Prostate gland (tissue), 2 donors: Measurements from ENCODE around the gene PDSS2.

ENCODE experiments used
- POLR2A ChIP-seq: fragments of 450-650 bp; IDR thresholded peaks from one replicate; pipeline ENCODE4 v1.6.1; 2016; ENCODE audit warnings: antibody characterized with exemption, mild to moderate bottlenecking
- POLR2AphosphoS5 ChIP-seq: sonication (generic); formaldehyde crosslinking; IDR thresholded peaks from one replicate; pipeline ENCODE4 v1.6.1; 2017; ENCODE audit warnings: antibody characterized with exemption
- TF ChIP-seq, protein P1 (sequence below), 4 experiments: fragments of 200-600 bp in 2 of 4; fragments of 450-650 bp in 2 of 4; sonication (generic) in 2 of 4; IDR thresholded peaks; 1 replicate in 3 of 4; 2 replicates in 1 of 4; pipeline ENCODE4 v1.5.1; 2016 to 2019; ENCODE audit warnings: antibody characterized with exemption in 4 of 4, mild to moderate bottlenecking in 2 of 4, moderate library complexity in 2 of 4

- TF ChIP-seq, protein P1, sequence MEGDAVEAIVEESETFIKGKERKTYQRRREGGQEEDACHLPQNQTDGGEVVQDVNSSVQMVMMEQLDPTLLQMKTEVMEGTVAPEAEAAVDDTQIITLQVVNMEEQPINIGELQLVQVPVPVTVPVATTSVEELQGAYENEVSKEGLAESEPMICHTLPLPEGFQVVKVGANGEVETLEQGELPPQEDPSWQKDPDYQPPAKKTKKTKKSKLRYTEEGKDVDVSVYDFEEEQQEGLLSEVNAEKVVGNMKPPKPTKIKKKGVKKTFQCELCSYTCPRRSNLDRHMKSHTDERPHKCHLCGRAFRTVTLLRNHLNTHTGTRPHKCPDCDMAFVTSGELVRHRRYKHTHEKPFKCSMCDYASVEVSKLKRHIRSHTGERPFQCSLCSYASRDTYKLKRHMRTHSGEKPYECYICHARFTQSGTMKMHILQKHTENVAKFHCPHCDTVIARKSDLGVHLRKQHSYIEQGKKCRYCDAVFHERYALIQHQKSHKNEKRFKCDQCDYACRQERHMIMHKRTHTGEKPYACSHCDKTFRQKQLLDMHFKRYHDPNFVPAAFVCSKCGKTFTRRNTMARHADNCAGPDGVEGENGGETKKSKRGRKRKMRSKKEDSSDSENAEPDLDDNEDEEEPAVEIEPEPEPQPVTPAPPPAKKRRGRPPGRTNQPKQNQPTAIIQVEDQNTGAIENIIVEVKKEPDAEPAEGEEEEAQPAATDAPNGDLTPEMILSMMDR (IDR thresholded peaks at IDR 0.05), result no peak
- TF ChIP-seq POLR2A, result no peak
- TF ChIP-seq POLR2AphosphoS5, result no peak
These were observed 285.6 kb downstream of the PDSS2 start for GRCh38 chr6:107173779-107174178.
